Esophagus squamous epithelium (tissue), 5 donors: ENCODE measurements around the gene C5orf58. TPM values are rescaled to one million over a fixed set of nuclear protein-coding genes. Genes with fewer than 3 reads are reported as not detected.

ENCODE experiments used
- DNase-seq: peaks from one replicate; lab custom pipeline; 2025; lab: John Stamatoyannopoulos, UW
- H3K27ac ChIP-seq, 4 donors: fragments of 200-600 bp; sonication (generic); one replicate each; pipeline ENCODE4 v1.5.1; 2016 to 2019; ENCODE audit warnings: mild to moderate bottlenecking in 1 of 4
- H3K27me3 ChIP-seq, 4 donors: fragments of 200-600 bp; sonication (generic); 1 replicate in 3 of 4; 2 replicates in 1 of 4; pipeline versions ENCODE4 v1.5.1 to v1.6.0; 2017 to 2021; ENCODE audit warnings: antibody characterized with exemption in 1 of 4
- H3K36me3 ChIP-seq, 3 donors: fragments of 200-600 bp; sonication (generic); one replicate each; pipeline ENCODE4 v1.5.1; 2016 to 2019
- H3K4me1 ChIP-seq, 3 donors: fragments of 200-600 bp; sonication (generic); one replicate each; pipeline ENCODE4 v1.5.1; 2017 to 2019
- H3K4me3 ChIP-seq, 4 donors: fragments of 200-600 bp; sonication (generic); 1 replicate in 3 of 4; 2 replicates in 1 of 4; pipeline ENCODE4 v1.5.1; 2016 to 2019; ENCODE audit warnings: mild to moderate bottlenecking in 2 of 4, moderate library complexity in 1 of 4
- H3K9me3 ChIP-seq, 3 donors: fragments of 200-600 bp; sonication (generic); one replicate each; pipeline ENCODE4 v1.5.1; 2016 to 2019
- POLR2A ChIP-seq, 4 donors: fragments of 450-650 bp; IDR thresholded peaks; one replicate each; pipeline ENCODE4 v1.6.1; 2017; ENCODE audit warnings: antibody characterized with exemption in 4 of 4, mild to moderate bottlenecking in 4 of 4, moderate library complexity in 3 of 4
- WGBS, 2 donors: methylation state at CpG; one replicate each; pipeline ENCODE4 v1.1.5; 2018; 5-methylcytosine and 5-hydroxymethylcytosine counted together
- intact Hi-C: fragments of 100-400 bp; cut with DNase I; formaldehyde crosslinking; loops from one replicate; pipeline ENCODE4 v1.15.0; 2022
- total RNA-seq, 4 donors: library from RNA; depleted of rRNA; stranded (reverse); fragments of >200 nt; gene quantifications; one replicate each; pipeline ENCODE4 v1.1.0, GENCODE V29; 2016
- TF ChIP-seq, protein P1 (sequence below), 6 experiments: fragments of 450-650 bp in 4 of 6; fragments of 200-600 bp in 2 of 6; sonication (generic) in 2 of 6; IDR thresholded peaks; one replicate each; pipeline ENCODE4 v1.5.1; 2016 to 2019; ENCODE audit warnings: antibody characterized with exemption in 6 of 6, mild to moderate bottlenecking in 4 of 6, moderate library complexity in 4 of 6
- donor health status: DM: yes; HTN: yes; CAD: no.

Gene C5orf58
- total RNA-seq, 4 donors from 2014 or later: not detected

DNA sequence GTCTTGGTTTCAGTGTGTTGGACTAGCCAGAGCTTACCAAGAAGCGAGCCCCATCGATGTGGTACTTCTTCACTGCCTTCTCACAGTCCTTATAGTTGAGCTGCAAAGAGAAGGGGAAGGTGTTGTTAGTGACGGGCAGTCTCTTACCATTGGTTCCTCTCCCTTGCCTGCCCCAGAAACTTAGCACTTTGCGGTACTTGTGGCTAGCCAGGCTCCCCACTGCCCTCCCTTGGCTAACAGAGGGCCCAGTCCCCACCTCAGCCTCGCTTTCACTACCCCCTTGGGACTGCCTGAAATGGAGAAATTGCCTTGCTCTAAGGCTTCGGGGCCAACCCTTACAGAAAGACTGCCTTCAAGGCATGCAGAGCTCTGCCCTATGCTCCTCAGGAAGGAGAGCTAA lies 60.5 kb downstream of the C5orf58 start:
- Histone ChIP-seq H3K27ac (no peak overlapping the region), H3K4me3 (no peak overlapping the region), H3K4me1 (peaks cover 0 to 41% (median 10%) of the 10 kb centered on the region in 3 donors), H3K27me3 (no peaks in the 10 kb centered on the region), H3K36me3 (no peaks in the 10 kb centered on the region), H3K9me3 (no peaks in the 10 kb centered on the region)
- TF ChIP-seq POLR2A (IDR thresholded peaks at IDR 0.05): no peak
- TF ChIP-seq, protein P1, sequence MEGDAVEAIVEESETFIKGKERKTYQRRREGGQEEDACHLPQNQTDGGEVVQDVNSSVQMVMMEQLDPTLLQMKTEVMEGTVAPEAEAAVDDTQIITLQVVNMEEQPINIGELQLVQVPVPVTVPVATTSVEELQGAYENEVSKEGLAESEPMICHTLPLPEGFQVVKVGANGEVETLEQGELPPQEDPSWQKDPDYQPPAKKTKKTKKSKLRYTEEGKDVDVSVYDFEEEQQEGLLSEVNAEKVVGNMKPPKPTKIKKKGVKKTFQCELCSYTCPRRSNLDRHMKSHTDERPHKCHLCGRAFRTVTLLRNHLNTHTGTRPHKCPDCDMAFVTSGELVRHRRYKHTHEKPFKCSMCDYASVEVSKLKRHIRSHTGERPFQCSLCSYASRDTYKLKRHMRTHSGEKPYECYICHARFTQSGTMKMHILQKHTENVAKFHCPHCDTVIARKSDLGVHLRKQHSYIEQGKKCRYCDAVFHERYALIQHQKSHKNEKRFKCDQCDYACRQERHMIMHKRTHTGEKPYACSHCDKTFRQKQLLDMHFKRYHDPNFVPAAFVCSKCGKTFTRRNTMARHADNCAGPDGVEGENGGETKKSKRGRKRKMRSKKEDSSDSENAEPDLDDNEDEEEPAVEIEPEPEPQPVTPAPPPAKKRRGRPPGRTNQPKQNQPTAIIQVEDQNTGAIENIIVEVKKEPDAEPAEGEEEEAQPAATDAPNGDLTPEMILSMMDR (IDR thresholded peaks at IDR 0.05): no peak
- intact Hi-C loops: no loop called here
- peak; percentile 40 for DNase-seq
- 71 to 73% methylated on average over 5 of the region's 6 CpGs for WGBS, 2 donors

DNA sequence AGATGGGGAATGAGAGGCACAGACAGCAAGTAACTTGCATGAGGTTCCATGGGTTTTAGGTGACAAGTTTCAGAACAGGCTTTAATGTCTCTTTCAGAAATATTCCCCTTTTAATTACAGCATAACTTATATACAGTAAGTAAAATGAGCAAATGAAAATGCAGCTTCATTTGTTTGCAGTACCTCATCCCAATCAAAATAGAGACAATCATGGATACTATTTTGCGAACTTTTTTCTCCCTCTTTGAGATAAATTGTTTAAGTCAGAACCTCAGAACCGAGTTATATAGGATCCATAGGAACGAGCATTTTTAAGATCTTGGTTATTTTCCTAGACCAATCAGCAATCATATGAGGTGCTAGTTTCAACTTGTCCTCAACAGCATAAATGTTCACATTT lies 61.3 kb downstream of the C5orf58 start:
- Histone ChIP-seq H3K27me3 (no peaks in the 10 kb centered on the region), H3K36me3 (no peaks in the 10 kb centered on the region), H3K27ac (no peak overlapping the region), H3K4me1 (peaks cover 0 to 33% (median 3%) of the 10 kb centered on the region in 3 donors), H3K9me3 (no peaks in the 10 kb centered on the region), H3K4me3 (peak overlapping the region in 2 of 4 donors; percentile 50 to 61)
- TF ChIP-seq POLR2A (IDR thresholded peaks at IDR 0.05): no peak
- TF ChIP-seq, protein P1 (IDR thresholded peaks at IDR 0.05): no peak
- DNase-seq: no peak
- intact Hi-C loops: no loop called here
- 69 to 75% methylated on average over 3 of the region's 3 CpGs for WGBS, 2 donors

DNA sequence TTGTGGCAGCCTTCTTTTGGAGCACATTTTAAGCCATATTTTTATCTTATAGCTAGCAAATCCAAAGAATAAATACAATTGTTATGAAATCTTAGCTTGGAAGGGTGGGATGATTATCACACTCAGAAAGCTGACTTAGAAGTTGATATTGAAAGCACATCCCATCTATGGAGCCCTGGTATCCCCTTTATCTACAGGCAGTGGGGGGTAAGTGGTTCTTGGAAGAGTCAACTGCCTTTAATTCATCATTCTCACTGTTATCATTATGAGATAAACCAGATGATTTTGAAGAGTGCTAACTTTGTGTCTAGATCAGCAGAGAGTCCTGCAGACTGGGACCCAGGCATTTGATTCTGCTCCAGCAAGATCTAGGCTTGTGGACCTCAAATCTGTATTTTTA lies 61.8 kb downstream of the C5orf58 start:
- Histone ChIP-seq H3K4me1 (peaks cover 0 to 29% (median 0%) of the 10 kb centered on the region in 3 donors), H3K36me3 (no peaks in the 10 kb centered on the region), H3K27ac (peak overlapping the region in 1 of 4 donors; percentile 9), H3K9me3 (no peaks in the 10 kb centered on the region), H3K4me3 (peak overlapping the region in 3 of 4 donors; percentile 41 to 61 (median 50)), H3K27me3 (no peaks in the 10 kb centered on the region)
- DNase-seq: no peak
- intact Hi-C loops: no loop called here
- TF ChIP-seq, protein P1 (IDR thresholded peaks at IDR 0.05): no peak
- no peak for TF ChIP-seq POLR2A (IDR thresholded peaks at IDR 0.05)

Other genes starting within 250 kb of the C5orf58 start
- not detected for gene FOXI1, start 127.1 kb upstream of the C5orf58 start, total RNA-seq
- 10 to 100 TPM in 3 of 4 donors, 1 to 10 TPM in 1; 3.9 to 17.9 (median 12.6) TPM for gene LCP2, start 64.8 kb downstream of the C5orf58 start, total RNA-seq
- 1 to 10 TPM in 3 of 4 donors, under 1 TPM in 1; 0.38 to 9.3 (median 2.4) TPM for gene KCNMB1, start 156.4 kb downstream of the C5orf58 start, total RNA-seq